Keratinocyte (primary cell): Measurements from ENCODE around the gene PAX7. TPM values are rescaled to one million over a fixed set of nuclear protein-coding genes. Genes with fewer than 3 reads are reported as not detected.

ENCODE experiments used
- DNase-seq: peaks from one replicate; pipeline ENCODE4 v3.0.0-alpha.2; 2011; ENCODE audit warnings: low read depth, missing footprints, low spot score
- FAIRE-seq: peaks from 2 replicates; lab custom pipeline; 2011; peaks lifted over from hg19 to GRCh38; lab: Jason Lieb, UNC
- H2AFZ ChIP-seq: 2 replicates; pipeline ENCODE4 v1.6.0; 2012; ENCODE audit warnings: low read length, control low read depth, inconsistent platforms; ENCODE audit not compliant: control insufficient read depth
- H3K27ac ChIP-seq: 2 replicates; pipeline ENCODE4 v1.5.1; 2011; ENCODE audit warnings: low read length; ENCODE audit not compliant: control insufficient read depth, insufficient read depth
- H3K27me3 ChIP-seq: 3 replicates; pipeline ENCODE4 v1.6.0; 2011; ENCODE audit warnings: low read length; ENCODE audit not compliant: control insufficient read depth, insufficient read depth; ENCODE audit errors: extremely low read depth
- H3K36me3 ChIP-seq, 2 experiments: 2 replicates in 1 of 2; 3 replicates in 1 of 2; pipeline ENCODE4 v1.5.1; 2011; ENCODE audit warnings: low read length in 2 of 2, mild to moderate bottlenecking in 1 of 2; ENCODE audit not compliant: control insufficient read depth in 2 of 2, insufficient read depth in 2 of 2; ENCODE audit errors: extremely low read depth in 1 of 2
- H3K4me1 ChIP-seq: 3 replicates; pipeline ENCODE4 v1.5.1; 2011; ENCODE audit warnings: low read length; ENCODE audit not compliant: control insufficient read depth, insufficient read depth; ENCODE audit errors: extremely low read depth
- H3K4me2 ChIP-seq: 3 replicates; pipeline ENCODE4 v1.6.0; 2011; ENCODE audit warnings: low read depth, low read length; ENCODE audit not compliant: control insufficient read depth, insufficient read depth; ENCODE audit errors: extremely low read depth
- H3K4me3 ChIP-seq, 3 experiments: fragments of 200-600 bp in 1 of 3; sonication (generic) in 1 of 3; 2 replicates in 2 of 3; 3 replicates in 1 of 3; pipeline ENCODE4 v1.5.1; 2011 to 2016; ENCODE audit warnings: low read length in 3 of 3, mild to moderate bottlenecking in 3 of 3, control low read depth in 2 of 3, inconsistent platforms in 1 of 3, low read depth in 1 of 3, mixed read lengths in 1 of 3, mixed run types in 1 of 3, moderate library complexity in 1 of 3; ENCODE audit not compliant: control insufficient read depth in 2 of 3, insufficient read depth in 2 of 3; ENCODE audit errors: extremely low read depth in 1 of 3
- H3K79me2 ChIP-seq: 2 replicates; pipeline ENCODE4 v1.6.0; 2012; ENCODE audit warnings: low read length; ENCODE audit not compliant: control insufficient read depth, insufficient read depth
- H3K9ac ChIP-seq: 3 replicates; pipeline ENCODE4 v1.6.0; 2011; ENCODE audit warnings: low read length; ENCODE audit not compliant: control insufficient read depth, insufficient read depth; ENCODE audit errors: extremely low read depth
- H3K9me1 ChIP-seq: 3 replicates; pipeline ENCODE4 v1.6.0; 2011; ENCODE audit warnings: low read length; ENCODE audit not compliant: control insufficient read depth, insufficient read depth; ENCODE audit errors: extremely low read depth
- H3K9me3 ChIP-seq: 2 replicates; pipeline ENCODE4 v1.5.1; 2012; ENCODE audit warnings: low read depth, low read length; ENCODE audit not compliant: control insufficient read depth
- H4K20me1 ChIP-seq: 3 replicates; pipeline ENCODE4 v1.6.0; 2011; ENCODE audit warnings: low read length; ENCODE audit not compliant: control insufficient read depth, insufficient read depth; ENCODE audit errors: extremely low read depth
- CTCF ChIP-seq, 3 experiments: IDR thresholded peaks in 1 of 3; conservative IDR thresholded peaks in 1 of 3; optimal IDR thresholded peaks in 1 of 3; 2 replicates in 2 of 3; 3 replicates in 1 of 3; pipeline versions ENCODE3 to v1.5.1; 2011; ENCODE audit warnings: low read length in 3 of 3, mild to moderate bottlenecking in 3 of 3, moderate library complexity in 2 of 3, control low read depth in 1 of 3, inconsistent platforms in 1 of 3; ENCODE audit not compliant: insufficient read depth in 2 of 3; ENCODE audit errors: extremely low read depth in 1 of 3
- EZH2 ChIP-seq: IDR thresholded peaks from one replicate; pipeline ENCODE4 v1.6.1; 2012; ENCODE audit warnings: inconsistent platforms, mild to moderate bottlenecking, low read length, moderate library complexity
- dilution Hi-C: fragments of 300-500 bp; cut with MboI; formaldehyde crosslinking; loops from one replicate; pipeline ENCODE4 v1.7.0; 2020; ENCODE audit warnings: low sequenced_read_pairs; ENCODE audit not compliant: extremely low pct_ligation_motif_present
- polyA plus RNA-seq, 5 experiments: library from polyadenylated mRNA; depleted of rRNA in 3 of 5; stranded (reverse) in 3 of 5; stranded (forward) in 1 of 5; unstranded in 1 of 5; fragments of >200 nt; gene quantifications; 1 replicate in 1 of 5; 2 replicates in 3 of 5; 3 replicates in 1 of 5; pipeline versions ENCODE4 v1.2.1 to v1.2.3, GENCODE V29; 2011 to 2012; ENCODE audit warnings: missing spikeins in 2 of 5, low read depth in 1 of 5, low replicate concordance in 1 of 5

Gene PAX7
- polyA plus RNA-seq, 1 donor (not counting 4 experiments of a cell fraction or from before 2014, with no cell fraction given), result not detected

- H3K27ac ChIP-seq, result no peak overlapping the region
- dilution Hi-C loops, result no loop called here
- H3K9me3 ChIP-seq, result no peaks in the 10 kb centered on the region
- no peaks in the 10 kb centered on the region for H3K9me1 ChIP-seq
- no peak overlapping the region for H3K4me3 ChIP-seq
- no peak overlapping the region for H2AFZ ChIP-seq
- no peak overlapping the region for H3K4me2 ChIP-seq
- peaks cover 12% of the 10 kb centered on the region for H3K27me3 ChIP-seq
- DNase-seq (no peak), FAIRE-seq (no peak)
- H3K79me2 ChIP-seq, result no peaks in the 10 kb centered on the region
- H4K20me1 ChIP-seq, result no peaks in the 10 kb centered on the region
- H3K36me3 ChIP-seq, result no peaks in the 10 kb centered on the region
- H3K9ac ChIP-seq, result no peak overlapping the region
- no peaks in the 10 kb centered on the region for H3K4me1 ChIP-seq
- no peak for TF ChIP-seq EZH2
- no peak for TF ChIP-seq CTCF (optimal IDR thresholded peaks at IDR 0.05 in 1 of 3, IDR thresholded peaks at IDR 0.05 in 1 of 3, conservative IDR thresholded peaks at IDR 0.05 in 1 of 3; ENCODE audit: extremely low read depth in 1 of 3, insufficient read depth in 2 of 3, low read length in 3 of 3)
These were observed 143.1 kb downstream of the PAX7 start for GRCh38 chr1:18773753-18774152.

DNA sequence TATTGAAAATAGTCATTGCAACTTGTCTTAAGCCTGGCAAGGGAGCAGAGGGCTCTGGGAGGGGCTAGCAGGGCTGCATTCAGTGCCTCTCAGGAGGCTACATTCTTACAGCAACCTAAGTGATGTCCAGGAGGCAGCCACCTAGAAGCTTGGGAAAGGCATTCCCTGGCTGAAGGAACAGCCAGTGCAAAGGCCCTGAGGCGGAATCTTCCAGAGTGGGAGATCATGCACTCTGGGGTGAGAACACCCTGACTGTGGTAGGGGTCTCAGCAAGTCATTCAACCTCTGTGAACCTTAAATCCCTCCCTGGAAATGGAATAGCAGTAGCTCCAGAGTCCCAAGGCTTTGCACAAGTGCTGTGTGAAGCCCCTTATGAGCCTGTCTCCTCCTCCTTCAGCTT, 144.7 kb downstream of the PAX7 start:
- H3K9me1 ChIP-seq, result no peaks in the 10 kb centered on the region
- DNase-seq (no peak), FAIRE-seq (no peak)
- no peak overlapping the region for H2AFZ ChIP-seq
- no peaks in the 10 kb centered on the region for H3K79me2 ChIP-seq
- H3K9ac ChIP-seq, result no peak overlapping the region
- peaks cover 8% of the 10 kb centered on the region for H3K27me3 ChIP-seq
- H3K36me3 ChIP-seq, result no peaks in the 10 kb centered on the region
- TF ChIP-seq CTCF (optimal IDR thresholded peaks at IDR 0.05 in 1 of 3, IDR thresholded peaks at IDR 0.05 in 1 of 3, conservative IDR thresholded peaks at IDR 0.05 in 1 of 3; ENCODE audit: extremely low read depth in 1 of 3, insufficient read depth in 2 of 3, low read length in 3 of 3), result no peak
- no peak for TF ChIP-seq EZH2
- no peaks in the 10 kb centered on the region for H4K20me1 ChIP-seq
- H3K4me1 ChIP-seq, result no peaks in the 10 kb centered on the region
- H3K9me3 ChIP-seq, result no peaks in the 10 kb centered on the region
- H3K27ac ChIP-seq, result no peak overlapping the region
- no peak overlapping the region for H3K4me2 ChIP-seq
- dilution Hi-C loops, result no loop called here
- no peak overlapping the region for H3K4me3 ChIP-seq
